Kidney epithelial cell (primary cell): ENCODE measurements around the gene SERPINB1. TPM values are rescaled to one million over a fixed set of nuclear protein-coding genes. Genes with fewer than 3 reads are reported as not detected.

Experiments
- DNase-seq: peaks from one replicate; pipeline ENCODE4 v3.0.0-alpha.2; 2010; ENCODE audit warnings: low read depth
- H3K27me3 ChIP-seq: 2 replicates; pipeline ENCODE4 v1.6.0; 2011; ENCODE audit warnings: low read length; ENCODE audit not compliant: control insufficient read depth, insufficient read depth
- H3K36me3 ChIP-seq: 2 replicates; pipeline ENCODE4 v1.5.1; 2011; ENCODE audit warnings: low read length; ENCODE audit not compliant: control insufficient read depth, insufficient read depth
- H3K4me3 ChIP-seq: 2 replicates; pipeline ENCODE4 v1.5.1; 2011; ENCODE audit warnings: low read depth, mild to moderate bottlenecking, control low read depth, low read length
- total RNA-seq: library from RNA; depleted of rRNA; stranded (reverse); fragments of >200 nt; gene quantifications from 2 replicates; pipeline ENCODE4 v1.2.3, GENCODE V29; 2015
- TF ChIP-seq, protein P1 (sequence below): IDR thresholded peaks from 2 replicates; pipeline ENCODE4 v1.5.1; 2011; ENCODE audit warnings: mild to moderate bottlenecking, moderate library complexity, low read length, control low read depth, inconsistent platforms; ENCODE audit not compliant: insufficient read depth, poor library complexity, severe bottlenecking

SERPINB1 gene
- total RNA-seq = 39.9 and 43.2 TPM in 2 replicates

DNA sequence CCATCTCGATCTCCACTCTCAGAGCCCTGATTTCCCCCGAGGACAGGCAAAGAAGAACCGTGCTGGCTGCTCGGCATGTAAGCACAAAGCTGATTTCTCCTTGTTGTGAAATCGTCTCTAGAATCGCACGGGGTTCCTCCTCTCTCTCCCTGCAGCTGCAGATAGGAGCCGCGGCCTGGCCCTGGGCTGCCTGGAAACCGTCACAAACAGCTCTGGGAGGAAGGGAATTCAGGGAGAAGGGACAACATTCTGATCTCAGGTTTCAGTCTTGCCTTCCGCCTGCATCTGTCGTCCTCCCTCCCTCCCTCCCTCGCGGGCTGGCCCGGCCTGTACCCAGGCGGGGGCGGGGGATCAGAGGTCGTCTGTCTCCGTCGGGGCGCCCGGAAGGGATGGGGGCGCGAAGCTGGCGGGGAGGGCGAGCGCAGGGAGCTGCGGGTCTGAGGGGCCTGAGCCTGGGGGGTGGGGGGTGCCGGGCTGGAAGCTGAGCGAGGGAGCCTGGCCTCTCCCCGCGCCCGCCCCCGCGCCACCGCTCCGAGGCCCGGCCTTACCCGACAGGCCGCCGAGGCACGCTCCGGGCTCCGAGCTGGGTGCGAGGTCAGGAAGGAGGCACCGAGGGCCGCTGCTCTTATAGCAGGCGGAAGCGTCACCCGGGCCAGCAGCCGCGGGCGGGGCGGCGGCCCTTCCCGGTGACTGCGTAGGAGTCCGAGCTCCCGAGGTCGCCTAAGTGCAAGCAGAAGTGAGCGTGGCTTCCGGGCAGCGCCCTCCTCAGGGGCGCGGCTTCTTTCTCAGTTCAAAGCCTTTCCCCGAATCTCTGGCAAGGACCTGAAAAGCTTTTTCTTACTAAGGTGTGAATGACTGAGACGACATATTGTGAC lies at the start of gene SERPINB1:
SERPINB1 (minus strand) TSS at position 600 of the 875 bp plus-strand sequence. CDS start 1,277 bp downstream, outside the sequence.
- Histone ChIP-seq H3K4me3 (peak within 1 kb of the TSS; percentile 37), H3K36me3 (no peaks in the 10 kb centered on the region), H3K27me3 (no peaks in the 10 kb centered on the region)
- TF ChIP-seq, protein P1, sequence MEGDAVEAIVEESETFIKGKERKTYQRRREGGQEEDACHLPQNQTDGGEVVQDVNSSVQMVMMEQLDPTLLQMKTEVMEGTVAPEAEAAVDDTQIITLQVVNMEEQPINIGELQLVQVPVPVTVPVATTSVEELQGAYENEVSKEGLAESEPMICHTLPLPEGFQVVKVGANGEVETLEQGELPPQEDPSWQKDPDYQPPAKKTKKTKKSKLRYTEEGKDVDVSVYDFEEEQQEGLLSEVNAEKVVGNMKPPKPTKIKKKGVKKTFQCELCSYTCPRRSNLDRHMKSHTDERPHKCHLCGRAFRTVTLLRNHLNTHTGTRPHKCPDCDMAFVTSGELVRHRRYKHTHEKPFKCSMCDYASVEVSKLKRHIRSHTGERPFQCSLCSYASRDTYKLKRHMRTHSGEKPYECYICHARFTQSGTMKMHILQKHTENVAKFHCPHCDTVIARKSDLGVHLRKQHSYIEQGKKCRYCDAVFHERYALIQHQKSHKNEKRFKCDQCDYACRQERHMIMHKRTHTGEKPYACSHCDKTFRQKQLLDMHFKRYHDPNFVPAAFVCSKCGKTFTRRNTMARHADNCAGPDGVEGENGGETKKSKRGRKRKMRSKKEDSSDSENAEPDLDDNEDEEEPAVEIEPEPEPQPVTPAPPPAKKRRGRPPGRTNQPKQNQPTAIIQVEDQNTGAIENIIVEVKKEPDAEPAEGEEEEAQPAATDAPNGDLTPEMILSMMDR = peak; percentile 20
- DNase-seq = peak; percentile 69

DNA sequence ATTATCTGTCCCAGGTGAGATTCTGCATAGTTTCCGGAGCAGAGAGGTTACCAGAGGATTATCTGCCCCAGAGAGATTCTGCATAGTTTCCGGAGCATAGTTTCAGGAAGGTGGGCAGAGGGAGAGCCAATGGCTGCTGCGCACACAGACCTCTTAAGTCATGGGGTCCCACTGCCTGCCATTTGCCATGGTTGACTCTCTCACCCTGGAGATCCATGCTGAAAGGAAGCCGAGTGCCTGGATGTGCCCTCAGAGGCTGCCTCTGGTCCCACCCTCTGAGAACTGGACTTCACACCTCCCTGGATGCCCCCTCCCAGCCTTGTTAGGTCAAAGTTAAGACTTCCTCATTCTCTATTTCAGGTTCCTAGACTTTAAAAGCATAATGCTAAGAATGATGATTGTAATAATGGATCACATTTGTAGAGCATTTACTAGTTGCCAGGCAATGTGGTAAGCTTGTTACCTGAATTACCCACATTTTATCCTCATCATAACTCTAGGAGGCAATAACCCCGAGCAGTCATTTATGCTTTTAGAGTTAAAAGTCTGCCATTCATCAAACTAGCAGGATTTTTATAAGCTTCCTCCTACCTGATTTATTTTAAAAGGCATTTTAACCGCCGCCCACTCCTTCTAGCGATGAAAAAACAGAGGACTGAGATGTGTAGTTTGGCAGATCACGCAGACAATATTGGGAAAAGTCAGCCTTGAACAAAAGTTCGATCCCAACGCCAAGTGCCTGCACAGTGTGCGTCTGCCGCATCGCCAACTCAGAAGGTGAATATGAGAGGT lies 49.5 kb upstream of the SERPINB1 start:
- no peak for DNase-seq
- TF ChIP-seq, protein P1 = no peak
- no peak overlapping the region for H3K4me3 ChIP-seq

DNA sequence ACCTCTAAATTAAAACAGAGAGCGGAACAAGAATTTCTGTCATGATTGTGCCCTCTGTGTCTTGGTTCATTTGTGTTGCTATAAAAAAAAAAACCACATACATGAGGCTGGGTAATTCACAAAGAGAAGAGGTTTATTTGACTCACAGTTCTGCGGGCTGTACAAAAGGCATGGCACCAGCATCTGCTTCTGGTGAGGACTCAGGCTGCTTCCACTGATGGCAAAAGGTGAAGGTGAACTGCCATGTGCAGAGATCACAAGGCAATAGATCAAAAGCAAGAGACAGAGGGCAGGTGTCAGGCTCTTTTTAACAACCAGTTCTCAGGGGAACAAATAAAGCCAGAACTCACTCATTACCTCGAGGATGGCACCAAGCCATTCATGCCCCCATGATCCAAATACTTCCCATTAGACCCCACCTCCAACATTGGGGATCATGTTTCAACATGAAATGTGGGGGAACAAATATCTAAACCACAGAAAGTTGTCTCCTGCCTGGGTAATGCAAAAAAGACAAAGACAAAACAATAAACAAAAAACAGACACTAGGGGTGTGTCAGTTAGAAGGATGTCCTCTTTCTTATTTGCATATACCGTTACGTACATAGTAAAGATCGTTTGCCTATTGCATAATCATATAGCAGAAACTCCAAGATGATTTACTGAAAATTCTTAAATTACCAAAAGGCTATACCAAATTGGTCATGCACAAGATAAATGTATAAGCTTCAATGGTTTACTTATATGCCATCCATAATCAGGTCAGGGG lies 44.5 kb upstream of the SERPINB1 start:
- Histone ChIP-seq H3K4me3 (no peak overlapping the region), H3K27me3 (no peaks in the 10 kb centered on the region), H3K36me3 (no peaks in the 10 kb centered on the region)
- TF ChIP-seq, protein P1 = no peak
- no peak for DNase-seq

More for the DNA sequence above, 49.5 kb upstream of the SERPINB1 start:
- H3K36me3 ChIP-seq = no peaks in the 10 kb centered on the region
- no peaks in the 10 kb centered on the region for H3K27me3 ChIP-seq

DNA sequence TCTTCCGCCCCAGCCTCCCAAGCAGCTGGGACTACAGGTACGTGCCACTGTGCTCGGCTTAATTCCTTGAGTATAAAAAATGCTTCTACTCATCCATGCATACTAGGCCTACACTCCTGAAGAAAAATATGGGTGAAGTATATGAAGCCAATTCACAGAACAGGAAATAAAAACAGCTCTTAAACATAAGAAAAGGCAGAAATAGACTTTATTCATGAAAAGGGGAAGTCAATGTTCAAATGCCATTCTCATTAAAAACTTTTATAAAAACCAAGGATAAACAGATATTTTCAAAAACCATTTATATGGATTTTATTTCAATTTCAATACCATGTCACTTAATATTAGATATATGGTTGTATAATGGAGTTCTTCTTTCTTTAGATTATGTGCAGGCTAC lies 43.1 kb upstream of the SERPINB1 start:
- H3K36me3 ChIP-seq = no peaks in the 10 kb centered on the region
- no peak overlapping the region for H3K4me3 ChIP-seq
- TF ChIP-seq, protein P1 = no peak
- H3K27me3 ChIP-seq = no peaks in the 10 kb centered on the region
- no peak for DNase-seq

DNA sequence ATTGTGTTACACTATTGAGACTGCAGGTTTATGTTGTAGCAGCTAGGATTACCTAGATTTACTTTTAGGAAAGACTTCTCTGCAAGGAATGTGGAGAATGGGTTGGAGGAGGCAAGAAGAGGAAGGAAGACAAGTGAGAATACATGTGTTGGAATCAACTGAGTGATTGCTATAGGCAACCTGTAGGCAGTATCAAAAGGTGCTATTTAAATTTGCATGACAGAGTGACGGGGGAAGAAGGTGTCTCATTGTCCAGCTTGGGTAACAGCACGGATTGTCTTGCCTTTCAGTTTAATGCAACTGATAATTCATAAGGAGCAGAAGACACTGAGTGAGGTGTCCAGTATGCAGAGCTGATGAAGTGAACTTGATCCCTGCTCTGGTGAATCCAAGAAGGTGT lies 42.0 kb upstream of the SERPINB1 start:
- H3K4me3 ChIP-seq = no peak overlapping the region
- no peaks in the 10 kb centered on the region for H3K27me3 ChIP-seq
- H3K36me3 ChIP-seq = no peaks in the 10 kb centered on the region
- no peak for DNase-seq
- TF ChIP-seq, protein P1 = no peak
